DMS53 treated with DMSO at 0.1 percent for 48 hours (cell line): ENCODE results near the gene PRR4.
A peak's percentile ranks its signal among the peaks of the same experiment; 100 is the strongest.

ENCODE experiments used
- DNase-seq: peaks from one replicate; lab custom pipeline; 2025; ENCODE audit not compliant: unreplicated experiment; lab: John Stamatoyannopoulos, UW

Gene PRR4

GRCh38 chr12:10849425-10849878 lies at the start of gene PRR4:
TSS of gene PRR4 (minus strand) at chr12:10849475. CDS start at chr12:10849437, 38 bp downstream.
- DNase-seq = no peak

GRCh38 chr12:10896854-10897253 lies 47.6 kb upstream of the PRR4 start:
- no peak for DNase-seq

GRCh38 chr12:10891937-10892336 lies 42.7 kb upstream of the PRR4 start:
- peak; percentile 90 for DNase-seq

- DNase-seq = no peak
These were observed 40.0 kb upstream of the PRR4 start for GRCh38 chr12:10889226-10889625.

- DNase-seq = no peak
These were observed 34.9 kb upstream of the PRR4 start, which contains the start of gene PRH1 for GRCh38 chr12:10884086-10884725. TSS of gene PRH1 (minus strand) at chr12:10884255. CDS start at chr12:10884217, 38 bp downstream.

GRCh38 chr12:10873378-10873777 lies 24.1 kb upstream of the PRR4 start:
- DNase-seq = no peak

- no peak for DNase-seq
These were observed 18.1 kb upstream of the PRR4 start for GRCh38 chr12:10867381-10867780.

- DNase-seq = no peak
These were observed 14.4 kb upstream of the PRR4 start for GRCh38 chr12:10863512-10864218.

GRCh38 chr12:10861366-10861765 lies 12.1 kb upstream of the PRR4 start:
- no peak for DNase-seq

- DNase-seq = no peak
These were observed 6.5 kb upstream of the PRR4 start for GRCh38 chr12:10855807-10856206.

- DNase-seq = no peak
These were observed 4.5 kb upstream of the PRR4 start for GRCh38 chr12:10853776-10854175.

GRCh38 chr12:10851243-10851858 lies 2.1 kb upstream of the PRR4 start:
- no peak for DNase-seq

GRCh38 chr12:10847744-10848143 lies 1.5 kb downstream of the PRR4 start:
- no peak for DNase-seq

- DNase-seq = no peak
These were observed 6.4 kb downstream of the PRR4 start for GRCh38 chr12:10842862-10843261.

- no peak for DNase-seq
These were observed 10.8 kb downstream of the PRR4 start for GRCh38 chr12:10838461-10838860.

- no peak for DNase-seq
These were observed 19.3 kb downstream of the PRR4 start for GRCh38 chr12:10829994-10830393.

GRCh38 chr12:10826258-10826657 lies 23.0 kb downstream of the PRR4 start, which contains the start of gene TAS2R10:
TSS of gene TAS2R10 (minus strand) at chr12:10826358. CDS start at chr12:10826269, 89 bp downstream.
- no peak for DNase-seq

- DNase-seq = no peak
These were observed 24.3 kb downstream of the PRR4 start for GRCh38 chr12:10824957-10825356.

- DNase-seq = no peak
These were observed 37.3 kb downstream of the PRR4 start for GRCh38 chr12:10811883-10812536.

- no peak for DNase-seq
These were observed 39.2 kb downstream of the PRR4 start, which contains the start of gene TAS2R9 for GRCh38 chr12:10810068-10810467. TSS of gene TAS2R9 (minus strand) at chr12:10810168. CDS start at chr12:10810075, 93 bp downstream.

- no peak for DNase-seq
These were observed 42.1 kb downstream of the PRR4 start, which contains the start of gene TAS2R8 for GRCh38 chr12:10807186-10807585. TSS of gene TAS2R8 (minus strand) at chr12:10807286. CDS start at chr12:10806980, 306 bp downstream.
